CD4-positive, alpha-beta T cell treated with Interleukin-2 at 100 ng/mL for 4 hours (primary cell): Measurements from ENCODE around the gene AMFR.

Experiments used
- DNase-seq: peaks from one replicate; pipeline ENCODE4 v3.0.0-alpha.2; 2020; ENCODE audit warnings: low spot score

Gene AMFR

DNA sequence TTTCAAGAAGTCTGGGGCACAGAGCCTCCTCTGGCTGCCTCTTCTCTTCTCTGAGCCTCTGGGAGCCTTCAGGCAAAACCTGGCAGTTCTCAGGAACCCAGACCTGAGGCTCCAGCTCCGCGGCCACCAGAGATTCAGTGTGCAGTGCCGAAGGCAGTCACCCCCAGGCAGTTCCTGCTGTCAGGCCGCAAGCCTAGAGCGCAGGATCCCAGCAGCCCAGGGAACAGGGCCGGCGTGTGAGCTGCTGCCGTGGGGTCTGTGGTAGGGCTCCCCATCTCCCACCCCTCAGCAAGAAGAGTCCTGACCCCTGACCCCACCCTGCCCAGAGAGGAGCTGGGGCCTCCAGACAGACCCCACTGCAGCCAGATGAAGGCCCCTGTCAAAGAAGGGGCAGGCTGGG is 78.2 kb downstream of the AMFR start:
- no peak for DNase-seq

DNA sequence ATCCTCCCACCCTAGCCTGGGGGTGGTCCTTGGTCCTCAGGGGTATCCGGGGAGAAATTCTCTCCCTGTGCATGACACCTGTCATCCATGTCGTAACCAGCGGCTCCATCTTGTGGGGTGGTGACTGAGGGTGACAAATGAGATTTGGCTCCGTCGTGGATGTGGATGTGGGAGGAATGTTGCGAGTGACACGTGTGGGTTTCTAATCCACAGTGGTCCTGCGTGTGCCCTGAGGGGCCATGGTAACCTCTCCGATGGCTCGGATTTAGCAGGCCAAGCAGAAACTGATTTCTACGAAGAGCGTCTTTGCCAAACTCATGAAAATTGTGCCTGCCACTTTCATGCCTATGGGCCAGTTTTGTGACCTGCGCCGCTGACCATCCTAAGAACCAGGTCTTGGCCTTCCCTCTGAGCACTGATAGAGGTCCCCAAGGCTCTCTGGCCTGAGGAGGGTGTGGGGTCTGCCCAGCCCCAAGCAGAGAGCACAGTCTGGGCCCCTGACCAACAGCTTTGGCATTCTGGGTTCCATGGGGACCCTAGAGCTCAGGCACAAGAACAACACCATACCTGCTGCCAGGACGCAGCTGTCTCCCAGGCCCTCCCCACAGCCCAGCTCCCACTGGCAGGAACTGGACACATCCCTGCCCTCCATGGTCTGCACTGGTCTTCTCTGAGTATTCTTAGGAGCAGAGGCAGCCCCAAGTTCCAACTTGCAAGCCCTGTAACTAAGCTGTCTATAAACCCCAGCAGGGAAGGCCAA is 79.0 kb downstream of the AMFR start:
- DNase-seq: no peak

GRCh38 chr16:56345406-56346050 is 79.8 kb downstream of the AMFR start:
- DNase-seq: no peak

DNA sequence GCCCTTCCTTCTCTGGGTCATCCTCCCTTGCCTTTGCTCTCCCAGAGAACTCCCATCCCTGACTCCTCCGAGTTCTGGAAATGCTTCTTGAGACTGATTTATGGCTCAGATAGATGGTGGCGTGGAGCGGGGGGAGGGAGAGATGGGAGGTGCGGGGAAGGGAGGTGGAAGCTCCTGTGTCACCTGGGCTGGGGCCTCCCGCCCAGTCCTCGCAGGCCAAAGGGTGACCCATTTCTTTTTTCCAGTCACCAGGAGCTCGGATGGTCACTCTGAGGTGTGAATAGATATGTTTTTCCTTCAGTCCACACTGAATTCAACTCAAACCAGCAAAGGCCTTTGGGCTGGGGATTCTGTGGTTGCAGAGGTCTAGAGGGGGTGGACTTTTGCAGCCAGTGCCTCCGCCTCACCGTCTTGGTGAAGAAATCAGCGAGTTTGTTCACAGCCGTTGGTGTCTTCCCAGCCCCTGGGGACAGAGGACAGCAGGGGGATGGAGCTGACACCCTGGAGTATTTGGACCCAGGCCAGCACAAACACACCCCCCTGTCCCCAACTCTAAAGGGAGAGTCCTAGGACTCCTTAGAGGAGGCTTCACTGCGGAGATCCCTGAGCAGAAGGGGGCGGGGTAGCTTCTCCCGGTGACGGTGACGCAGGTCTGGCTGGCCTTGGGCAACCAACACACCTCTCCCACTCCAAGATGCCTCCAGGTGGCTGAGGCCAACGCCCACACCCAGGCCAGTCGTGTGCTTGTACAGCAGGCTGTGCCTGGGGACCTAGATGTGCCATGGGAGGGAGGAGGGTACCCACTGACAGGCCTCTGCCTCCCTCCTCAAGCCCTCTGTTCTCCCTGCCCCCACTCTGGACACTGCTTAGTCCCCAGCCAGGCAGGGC is 80.6 kb downstream of the AMFR start:
- no peak for DNase-seq

DNA sequence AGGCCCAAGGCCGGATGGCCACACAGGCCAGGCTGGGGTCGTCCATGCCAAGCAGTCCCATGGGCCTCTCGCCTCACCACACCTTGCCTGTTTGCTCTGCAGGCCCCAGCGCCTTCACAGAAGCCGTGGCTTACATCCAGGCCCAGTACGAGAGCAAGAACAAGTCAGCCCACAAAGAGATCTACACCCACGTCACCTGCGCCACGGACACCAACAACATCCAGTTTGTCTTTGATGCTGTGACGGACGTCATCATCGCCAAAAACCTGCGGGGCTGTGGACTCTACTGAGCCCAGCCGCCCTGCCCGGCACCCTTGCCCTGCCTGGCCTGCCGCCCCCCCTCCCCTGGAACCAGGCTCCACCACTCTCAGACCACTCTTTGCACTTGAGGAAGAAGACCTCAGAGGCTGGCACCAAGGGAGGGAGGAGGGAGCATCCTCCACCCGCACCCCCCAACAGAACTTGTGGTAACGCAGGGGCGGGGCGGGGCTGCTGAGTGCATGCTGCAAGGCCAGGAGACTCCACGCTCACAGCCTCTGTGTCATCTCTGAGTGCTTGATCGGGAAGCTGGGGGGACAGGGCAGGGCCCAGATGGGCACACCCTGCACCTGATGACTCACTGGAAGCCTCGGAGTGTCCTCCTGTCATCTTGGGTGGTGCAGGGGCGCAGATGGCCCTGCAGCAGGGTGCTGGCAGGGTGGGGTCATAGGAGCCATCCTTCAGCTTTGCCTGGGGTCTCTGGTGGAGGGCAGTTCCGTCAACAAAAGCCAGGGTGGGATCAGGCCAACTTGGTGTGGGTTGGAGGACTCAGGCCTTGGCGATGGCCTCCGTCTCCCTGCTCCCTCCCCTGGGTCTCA is 81.5 kb downstream of the AMFR start:
- DNase-seq: no peak

- no peak for DNase-seq
Measured at GRCh38 chr16:56341656-56342399, 83.5 kb downstream of the AMFR start.

- no peak for DNase-seq
Measured at GRCh38 chr16:56340864-56341365, 84.4 kb downstream of the AMFR start.

DNA sequence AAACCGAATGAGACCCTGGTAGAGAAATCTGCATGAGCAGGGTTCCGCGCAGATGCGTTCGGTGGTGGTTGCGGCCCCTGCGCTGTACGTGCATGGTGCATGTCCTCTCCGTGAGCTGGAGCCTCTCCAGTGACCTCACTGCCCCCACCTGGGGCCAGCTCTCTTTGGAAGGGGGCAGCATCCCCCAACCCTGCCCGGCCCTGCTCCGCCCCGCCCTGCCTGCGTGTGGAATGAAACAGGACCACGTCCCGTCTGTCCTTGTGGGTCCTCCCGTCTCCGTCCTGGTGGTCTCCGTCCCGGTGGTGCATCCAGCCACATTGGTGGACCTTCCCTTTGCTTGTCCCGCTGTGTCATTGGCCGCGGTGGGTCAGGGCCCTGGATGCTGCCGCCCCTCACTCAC is 84.9 kb downstream of the AMFR start:
- no peak for DNase-seq

GRCh38 chr16:56339431-56340195 is 85.7 kb downstream of the AMFR start:
- no peak for DNase-seq

DNA sequence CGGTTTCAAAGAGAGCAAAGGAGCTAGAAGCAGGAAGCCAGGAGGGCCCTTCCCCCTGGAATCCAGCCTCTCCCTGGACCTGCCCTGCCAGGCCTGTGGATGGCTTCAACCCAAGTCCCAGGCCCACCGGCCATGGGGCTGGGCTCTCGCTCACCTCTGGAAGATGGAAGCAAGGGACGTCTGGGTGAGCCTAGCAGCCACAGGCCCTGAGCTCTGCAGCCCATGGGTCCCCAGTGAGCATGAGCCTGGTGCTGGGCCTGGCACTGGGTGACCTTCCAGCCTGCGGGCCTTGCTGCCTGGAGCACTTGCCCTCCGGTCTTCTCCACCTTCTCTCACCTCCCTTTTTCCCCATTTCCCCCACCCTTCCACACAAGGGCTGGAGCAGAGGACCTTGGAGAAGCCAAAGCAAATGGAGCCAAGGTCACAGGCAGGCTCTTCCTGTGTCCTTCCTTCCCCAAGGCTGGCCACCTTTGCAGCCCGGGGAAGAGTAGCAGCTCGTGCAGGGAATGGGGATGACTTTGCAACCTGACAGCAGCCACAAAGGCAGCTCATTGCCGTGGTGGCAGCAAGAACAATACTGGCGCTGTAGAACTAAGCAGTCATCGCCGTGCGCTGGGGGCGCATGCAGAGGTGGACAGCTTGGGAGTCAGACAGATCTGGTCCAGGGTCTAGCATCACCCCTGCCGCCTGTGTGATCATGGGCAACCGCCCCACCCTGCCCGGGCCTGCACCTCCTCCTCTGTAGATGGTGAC is 86.6 kb downstream of the AMFR start:
- no peak for DNase-seq

GRCh38 chr16:56337858-56338325 is 87.5 kb downstream of the AMFR start:
- DNase-seq: no peak

- no peak for DNase-seq
Measured at GRCh38 chr16:56337131-56337857, 88.1 kb downstream of the AMFR start.

DNA sequence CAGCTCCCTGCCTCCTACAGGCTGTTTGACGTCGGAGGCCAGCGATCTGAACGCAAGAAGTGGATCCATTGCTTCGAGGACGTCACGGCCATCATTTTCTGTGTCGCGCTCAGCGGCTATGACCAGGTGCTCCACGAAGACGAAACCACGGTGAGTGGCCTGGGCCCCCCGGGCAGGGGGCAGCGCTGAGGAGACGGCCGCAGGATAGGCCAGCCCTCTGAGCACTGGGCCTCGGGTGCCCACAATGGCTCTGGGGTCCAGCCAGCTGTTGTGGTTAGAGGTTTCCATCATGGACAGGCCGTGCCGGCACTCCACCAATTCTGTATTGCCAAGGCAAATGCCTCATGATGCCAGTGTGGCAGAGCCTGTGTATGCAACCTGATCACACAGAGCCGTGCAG is 88.6 kb downstream of the AMFR start:
- no peak for DNase-seq

DNA sequence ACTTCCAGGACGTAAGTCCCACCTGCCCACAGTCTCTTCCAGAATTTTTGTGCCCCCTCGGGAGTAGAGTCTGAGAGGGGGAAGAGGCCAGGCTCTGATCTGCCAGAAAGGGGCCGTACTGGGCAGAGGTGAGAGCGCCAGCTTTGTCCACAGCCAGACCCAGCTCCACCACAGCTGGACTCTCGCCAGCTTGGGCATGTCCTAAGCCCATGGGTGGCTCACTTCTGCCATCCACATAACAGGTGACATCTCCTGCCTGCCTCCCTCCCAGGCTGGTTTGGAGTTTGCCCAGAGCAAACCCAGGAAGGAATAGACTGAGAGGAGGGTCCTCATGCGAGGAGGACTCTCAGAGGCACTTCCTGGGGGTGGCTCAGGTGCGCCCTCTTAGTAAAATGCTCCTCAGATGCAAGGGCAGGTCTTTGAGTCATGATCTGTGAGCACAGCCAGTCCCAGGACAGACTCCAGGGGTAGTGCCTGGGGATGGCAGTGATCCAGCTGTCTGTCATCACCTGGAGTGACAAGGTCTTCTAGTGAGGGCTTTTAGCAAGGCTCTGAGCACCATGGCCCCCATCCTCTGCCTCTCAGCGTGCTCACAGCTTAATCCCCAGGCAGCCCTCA is 89.2 kb downstream of the AMFR start:
- DNase-seq: no peak

GRCh38 chr16:56334761-56335160 is 90.6 kb downstream of the AMFR start:
- DNase-seq: no peak

DNA sequence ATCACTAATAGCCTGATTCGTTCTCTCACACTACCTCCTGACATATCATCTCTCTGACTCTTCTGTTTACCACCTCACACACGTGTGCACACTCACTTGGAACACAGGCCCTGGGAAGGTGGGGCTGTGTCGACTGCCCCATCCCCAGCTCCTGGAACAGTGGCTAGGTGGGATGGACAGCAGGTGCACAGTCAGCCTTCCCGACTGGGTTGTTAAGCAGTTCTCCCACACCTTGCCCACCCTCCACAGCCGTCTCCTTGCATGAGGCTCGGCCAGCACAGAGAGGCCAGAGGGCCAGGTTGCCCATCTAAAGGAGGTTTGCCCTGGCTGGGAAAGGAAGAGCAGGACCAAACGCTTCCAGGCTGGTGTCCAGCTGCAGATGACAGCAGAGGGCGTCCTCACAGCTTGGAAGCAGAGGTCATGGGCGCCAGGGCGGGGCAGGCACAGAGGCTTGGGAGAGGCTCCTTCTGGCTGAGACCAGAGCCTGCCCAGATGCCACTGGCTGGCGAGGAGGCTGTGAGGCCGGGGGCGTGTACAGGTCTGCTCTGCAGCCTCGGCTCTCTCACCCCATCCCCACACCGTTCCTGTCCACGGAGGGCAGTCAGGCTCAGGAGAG is 92.8 kb downstream of the AMFR start:
- no peak for DNase-seq

DNA sequence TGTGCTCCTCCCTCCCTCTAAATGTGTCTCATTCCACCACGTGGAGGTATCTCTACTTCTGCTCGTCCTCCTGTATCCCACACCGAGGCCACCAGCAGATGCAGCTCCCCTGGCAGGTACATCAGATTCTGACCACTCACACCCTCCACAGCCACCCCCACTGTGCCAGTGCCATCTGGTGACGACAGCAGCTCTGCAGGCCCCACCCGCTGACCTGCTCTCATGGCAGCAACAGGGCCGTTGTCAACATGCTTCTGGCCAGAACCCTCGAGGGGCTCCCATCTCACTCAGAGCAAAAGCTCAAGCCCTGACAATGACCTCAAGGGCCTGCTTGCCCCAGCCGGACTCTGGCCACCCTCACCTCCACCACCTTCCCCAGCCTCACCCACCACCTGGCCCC is 93.4 kb downstream of the AMFR start:
- DNase-seq: no peak

GRCh38 chr16:56331399-56331798 is 93.9 kb downstream of the AMFR start:
- no peak for DNase-seq
